HCT116 (cell line): ENCODE results near the gene WDR59. TPM values are rescaled to one million over a fixed set of nuclear protein-coding genes. Genes with fewer than 3 reads are reported as not detected.

Experiments used
- ATAC-seq: fragments of 200-7000 bp; cut with Tn5 transposase; 2 replicates; pipeline ENCODE4 v1.9.1; 2020; ENCODE audit warnings: mild to moderate bottlenecking, moderate library complexity
- BruUV-seq: library from RNA; stranded (reverse); fragments of 400-500 nt; replicated peaks from 2 replicates; lab custom pipeline; 2021; lab: Mats Ljungman, UMichigan
- CTCF ChIA-PET: fragments of 300-600 bp; sonication (Branson Sonifier 250); formaldehyde crosslinking; loops from one replicate; lab custom pipeline; 2021; ENCODE audit warnings: antibody characterized with exemption; lab: Charles Lee
- POLR2A ChIA-PET: fragments of 300-600, 350-600 bp; sonication (Branson Sonifier 250); formaldehyde crosslinking; loops from one replicate; lab custom pipeline; 2021; ENCODE audit warnings: antibody characterized with exemption; lab: Charles Lee
- RAD21 ChIA-PET, 2 experiments: fragments of 300-600 bp; sonication (Branson Sonifier 250); formaldehyde crosslinking; loops; one replicate each; lab custom pipeline; 2023; ENCODE audit warnings: low total read pairs in 2 of 2; ENCODE audit not compliant: uncharacterized antibody in 2 of 2, unreplicated experiment in 2 of 2, low non-redundant PET in 1 of 2; lab: Charles Lee
- DNase-seq: peaks from one replicate; pipeline ENCODE4 v3.0.0-alpha.2; 2010; ENCODE audit warnings: low read depth, low spot score
- H2AFZ ChIP-seq: fragments of 200-600 bp; shearing (Covaris generic), sonication (generic); 2 replicates; pipeline ENCODE4 v1.6.1; 2017; ENCODE audit warnings: low read depth, mixed run types, mixed read lengths, antibody characterized with exemption, low read length; ENCODE audit not compliant: poor library complexity, severe bottlenecking
- H3K27ac ChIP-seq: 2 replicates; pipeline ENCODE4 v1.5.1; 2012; ENCODE audit warnings: low read depth, low read length
- H3K27me3 ChIP-seq: fragments of 200-600 bp; sonication (generic); 2 replicates; pipeline ENCODE4 v1.6.1; 2016; ENCODE audit warnings: mixed run types, low read length, mixed read lengths; ENCODE audit not compliant: insufficient read depth
- H3K36me3 ChIP-seq, 2 experiments: fragments of 200-500 bp in 1 of 2; fragments of 200-600 bp in 1 of 2; sonication (Bioruptor generic) in 1 of 2; sonication (generic) in 1 of 2; 2 replicates each; pipeline versions ENCODE4 v1.5.1 to v1.6.1; 2014 to 2016; ENCODE audit warnings: low read length in 2 of 2, inconsistent platforms in 1 of 2, mixed read lengths in 1 of 2, mixed run types in 1 of 2; ENCODE audit not compliant: insufficient read depth in 2 of 2, control insufficient read depth in 1 of 2
- H3K4me1 ChIP-seq, 2 experiments: fragments of 200-600 bp in 1 of 2; sonication (generic) in 1 of 2; 2 replicates each; pipeline versions ENCODE4 v1.5.1 to v1.6.1; 2012 to 2017; ENCODE audit warnings: low read length in 2 of 2, inconsistent platforms in 1 of 2, mild to moderate bottlenecking in 1 of 2, mixed read lengths in 1 of 2, mixed run types in 1 of 2, moderate library complexity in 1 of 2; ENCODE audit not compliant: insufficient read depth in 2 of 2, control insufficient read depth in 1 of 2
- H3K4me2 ChIP-seq: fragments of 200-600 bp; sonication (generic); 2 replicates; pipeline ENCODE4 v1.6.1; 2017; ENCODE audit warnings: mixed run types, low read length, mixed read lengths
- H3K4me3 ChIP-seq, 2 experiments: fragments of 200-600 bp in 1 of 2; sonication (generic) in 1 of 2; replicated peaks in 1 of 2; 2 replicates each; pipeline ENCODE4 v1.5.1; 2011 to 2016; ENCODE audit warnings: low read length in 2 of 2, control low read depth in 1 of 2, low read depth in 1 of 2, mild to moderate bottlenecking in 1 of 2, mixed read lengths in 1 of 2, mixed run types in 1 of 2
- H3K79me2 ChIP-seq: fragments of 200-600 bp; sonication (generic); 2 replicates; pipeline ENCODE4 v1.6.1; 2017; ENCODE audit warnings: mild to moderate bottlenecking, mixed run types, low read length, moderate library complexity, mixed read lengths; ENCODE audit not compliant: insufficient read depth
- H3K9ac ChIP-seq: fragments of 200-600 bp; sonication (generic); 2 replicates; pipeline ENCODE4 v1.6.1; 2016; ENCODE audit warnings: low read length, mixed read lengths
- H3K9me2 ChIP-seq: fragments of 200-600 bp; sonication (generic), shearing (Covaris generic); 2 replicates; pipeline ENCODE4 v1.6.1; 2017; ENCODE audit warnings: mixed run types, mild to moderate bottlenecking, moderate library complexity; ENCODE audit not compliant: insufficient read depth
- H3K9me3 ChIP-seq, 2 experiments: fragments of 200-500 bp in 1 of 2; fragments of 200-600 bp in 1 of 2; sonication (Bioruptor generic) in 1 of 2; sonication (generic) in 1 of 2; 2 replicates each; pipeline ENCODE4 v1.6.1; 2014 to 2017; ENCODE audit warnings: low read length in 2 of 2, mixed read lengths in 2 of 2, inconsistent platforms in 1 of 2, low read depth in 1 of 2, mild to moderate bottlenecking in 1 of 2, mixed run types in 1 of 2, moderate library complexity in 1 of 2; ENCODE audit not compliant: control insufficient read depth in 1 of 2, insufficient read depth in 1 of 2
- H4K20me1 ChIP-seq: fragments of 200-600 bp; sonication (generic), shearing (Covaris generic); 2 replicates; pipeline ENCODE4 v1.6.1; 2017; ENCODE audit warnings: mixed run types, mild to moderate bottlenecking, moderate library complexity; ENCODE audit not compliant: insufficient read depth
- ATF3 ChIP-seq: IDR thresholded peaks from 2 replicates; pipeline ENCODE4 v1.6.1; 2012
- CBX3 ChIP-seq: IDR thresholded peaks from 2 replicates; pipeline ENCODE4 v1.6.1; 2012; ENCODE audit warnings: low read depth
- CEBPB ChIP-seq: IDR thresholded peaks from 2 replicates; pipeline ENCODE4 v1.6.1; 2012; ENCODE audit warnings: low read depth
- EZH2 ChIP-seq: fragments of 200-600 bp; sonication (generic); IDR thresholded peaks from 2 replicates; pipeline ENCODE4 v1.6.1; 2017; ENCODE audit warnings: antibody characterized with exemption, mixed run types
- JUND ChIP-seq: IDR thresholded peaks from 2 replicates; pipeline ENCODE4 v1.6.1; 2012
- MAX ChIP-seq: IDR thresholded peaks from 2 replicates; pipeline ENCODE4 v1.6.1; 2012
- REST ChIP-seq: IDR thresholded peaks from 2 replicates; pipeline ENCODE4 v1.6.1; 2012; ENCODE audit warnings: low read depth
- SIN3A ChIP-seq: IDR thresholded peaks from 2 replicates; pipeline ENCODE4 v1.6.1; 2012; ENCODE audit warnings: low read depth
- TCF7L2 ChIP-seq: IDR thresholded peaks from 2 replicates; pipeline ENCODE4 v1.7.0; 2011; ENCODE audit warnings: borderline replicate concordance, inconsistent platforms; ENCODE audit not compliant: insufficient read depth, insufficient read length; ENCODE audit errors: extremely low read depth
- ZFX ChIP-seq: fragments of 450-650 bp; IDR thresholded peaks from 2 replicates; pipeline ENCODE4 v1.6.1; 2017
- ZNF274 ChIP-seq: fragments of 200-500 bp; sonication (Bioruptor generic); IDR thresholded peaks from 2 replicates; pipeline ENCODE4 v1.6.1; 2014; ENCODE audit warnings: mild to moderate bottlenecking, low read depth, low read length, inconsistent platforms
- intact Hi-C: fragments of 100-400 bp; cut with micrococcal nuclease; formaldehyde crosslinking; loops from 2 replicates; pipeline ENCODE4 v1.10.0; 2022
- total RNA-seq: library from RNA; stranded (reverse); gene quantifications from one replicate; pipeline ENCODE4 v1.2.1, GENCODE V29; 2021; ENCODE audit not compliant: unreplicated experiment

Gene WDR59
- total RNA-seq, 1 experiment from 2014 or later, result 96.9 TPM

GRCh38 chr16:75025761-75026160 is 40.8 kb upstream of the WDR59 start:
- H3K27me3 ChIP-seq, result no peaks in the 10 kb centered on the region
- POLR2A ChIA-PET, result no interaction called here
- no peaks in the 10 kb centered on the region for H3K9me2 ChIP-seq
- peaks cover 36 to 56% of the 10 kb centered on the region in 2 experiments for H3K4me1 ChIP-seq
- intact Hi-C loops, result no loop called here
- no peaks in the 10 kb centered on the region for H3K36me3 ChIP-seq
- DNase-seq (no peak), ATAC-seq (no peak)
- 0 out of 2 replicates have a peak, but pooled peaks cover 4% of the 10 kb centered on the region for H4K20me1 ChIP-seq
- no peak overlapping the region for H2AFZ ChIP-seq
- peaks cover 72% of the 10 kb centered on the region for H3K79me2 ChIP-seq
- no peak overlapping the region for H3K4me3 ChIP-seq
- H3K9ac ChIP-seq, result no peak overlapping the region
- CTCF ChIA-PET, result no interaction called here
- H3K9me3 ChIP-seq, result peaks cover 6 to 10% of the 10 kb centered on the region in 2 experiments; a peak in 2 of 4 replicates
- peak overlapping the region; percentile 16; the same call in 1 of the 2 replicates for H3K4me2 ChIP-seq
- RAD21 ChIA-PET, result no interaction called here
- no peak overlapping the region for H3K27ac ChIP-seq
- no TSS peak for BruUV-seq
- TF ChIP-seq SIN3A (no peak), REST (no peak), CBX3 (no peak), CEBPB (no peak), ZNF274 (no peak), TCF7L2 (no peak), MAX (no peak), ZFX (no peak), ATF3 (no peak), JUND (no peak), EZH2 (no peak)
